ENCODE results near the gene PPIA.
"Not testable (repeated sequence)": the region's sequence is repeated elsewhere in the genome, so short reads cannot be mapped to it uniquely, and the experiment has no call there.

PPIA gene

GRCh38 chr7:44764081-44764480 lies 32.4 kb upstream of the PPIA start:
- no peak for DNase-seq (ENCODE audit: low read depth)

- DNase-seq (ENCODE audit: low read depth) = peak; percentile 32
Observed at GRCh38 chr7:44764665-44765578, 31.6 kb upstream of the PPIA start.

- no peak for DNase-seq (ENCODE audit: low read depth)
Observed at GRCh38 chr7:44765579-44766415, 30.7 kb upstream of the PPIA start.

- no peak for DNase-seq (ENCODE audit: low read depth)
Observed at GRCh38 chr7:44766416-44766801, 30.1 kb upstream of the PPIA start.

- no peak for DNase-seq (ENCODE audit: low read depth)
Observed at GRCh38 chr7:44767134-44767911, 29.2 kb upstream of the PPIA start.

- DNase-seq (ENCODE audit: low read depth) = no peak
Observed at GRCh38 chr7:44767912-44768627, 28.4 kb upstream of the PPIA start.

GRCh38 chr7:44768628-44769371 lies 27.7 kb upstream of the PPIA start:
- no peak for DNase-seq (ENCODE audit: low read depth)

GRCh38 chr7:44769376-44769775 lies 27.1 kb upstream of the PPIA start:
- DNase-seq (ENCODE audit: low read depth) = no peak

- DNase-seq (ENCODE audit: low read depth) = peak; percentile 42
Observed at GRCh38 chr7:44769776-44770294, 26.6 kb upstream of the PPIA start.

- DNase-seq (ENCODE audit: low read depth) = no peak
Observed at GRCh38 chr7:44771358-44771757, 25.1 kb upstream of the PPIA start.

GRCh38 chr7:44772440-44772839 lies 24.0 kb upstream of the PPIA start:
- DNase-seq (ENCODE audit: low read depth) = no peak

- DNase-seq (ENCODE audit: low read depth) = no peak
Observed at GRCh38 chr7:44772867-44773266, 23.6 kb upstream of the PPIA start.

- DNase-seq (ENCODE audit: low read depth) = not testable (repeated sequence)
Observed at GRCh38 chr7:44774486-44774885, 22.0 kb upstream of the PPIA start.

- DNase-seq (ENCODE audit: low read depth) = no peak
Observed at GRCh38 chr7:44775383-44776107, 20.9 kb upstream of the PPIA start.

- DNase-seq (ENCODE audit: low read depth) = no peak
Observed at GRCh38 chr7:44776211-44776610, 20.3 kb upstream of the PPIA start.

GRCh38 chr7:44782460-44782859 lies 14.0 kb upstream of the PPIA start:
- DNase-seq (ENCODE audit: low read depth) = no peak

GRCh38 chr7:44783407-44783806 lies 13.1 kb upstream of the PPIA start:
- no peak for DNase-seq (ENCODE audit: low read depth)

GRCh38 chr7:44784364-44784763 lies 12.1 kb upstream of the PPIA start:
- no peak for DNase-seq (ENCODE audit: low read depth)

GRCh38 chr7:44785218-44785617 lies 11.3 kb upstream of the PPIA start:
- not testable (repeated sequence) for DNase-seq (ENCODE audit: low read depth)

GRCh38 chr7:44787041-44787440 lies 9.4 kb upstream of the PPIA start:
- no peak for DNase-seq (ENCODE audit: low read depth)

Data from ELR (cell line).